Suppressor macrophage treated with lipopolysaccharide for 1 hour (primary cell): ENCODE data around the gene LRMDA.

Experiments used
- DNase-seq, 3 donors: peaks; one replicate each; pipeline ENCODE4 v3.0.0-alpha.2; 2020 to 2022

The LRMDA gene

DNA sequence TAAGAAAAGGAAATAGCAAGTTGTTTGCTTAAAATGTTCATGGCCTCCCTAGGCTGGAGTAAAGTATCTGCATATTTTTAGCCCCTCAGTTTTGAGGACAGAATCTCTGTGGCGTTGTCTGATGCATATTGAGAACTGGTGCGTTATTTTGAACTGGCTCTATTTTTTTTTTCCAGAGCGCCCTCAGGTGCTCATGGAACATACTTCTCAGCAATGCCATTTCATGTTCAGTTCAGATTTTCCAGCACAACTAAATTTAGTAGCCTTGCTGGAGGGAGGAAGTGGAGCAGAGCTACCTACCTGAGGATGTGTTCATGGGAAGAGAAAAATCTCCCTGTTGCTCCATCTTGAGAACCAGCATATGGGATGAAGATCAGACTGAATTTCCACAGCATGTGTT lies 870.5 kb downstream of the LRMDA start:
- no peak for DNase-seq

DNA sequence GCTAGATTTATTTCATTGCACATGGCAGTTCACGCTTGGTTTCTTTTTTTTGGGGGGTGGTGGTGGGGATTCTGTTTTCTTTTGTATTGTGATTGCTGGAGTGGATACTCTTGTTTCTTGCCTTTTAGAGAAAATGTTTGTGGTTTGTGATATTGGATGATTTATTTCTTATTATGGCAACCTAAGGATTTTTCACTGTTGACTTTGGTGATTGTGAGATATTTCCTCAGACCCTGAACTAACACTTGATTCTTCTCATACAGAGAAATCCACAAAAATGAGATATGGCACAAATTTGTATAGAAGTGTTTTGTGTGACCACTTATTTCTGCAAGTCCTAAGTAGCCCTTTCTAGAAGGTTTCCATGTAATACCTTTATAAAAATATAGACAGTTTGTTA lies 871.1 kb downstream of the LRMDA start:
- DNase-seq = no peak

DNA sequence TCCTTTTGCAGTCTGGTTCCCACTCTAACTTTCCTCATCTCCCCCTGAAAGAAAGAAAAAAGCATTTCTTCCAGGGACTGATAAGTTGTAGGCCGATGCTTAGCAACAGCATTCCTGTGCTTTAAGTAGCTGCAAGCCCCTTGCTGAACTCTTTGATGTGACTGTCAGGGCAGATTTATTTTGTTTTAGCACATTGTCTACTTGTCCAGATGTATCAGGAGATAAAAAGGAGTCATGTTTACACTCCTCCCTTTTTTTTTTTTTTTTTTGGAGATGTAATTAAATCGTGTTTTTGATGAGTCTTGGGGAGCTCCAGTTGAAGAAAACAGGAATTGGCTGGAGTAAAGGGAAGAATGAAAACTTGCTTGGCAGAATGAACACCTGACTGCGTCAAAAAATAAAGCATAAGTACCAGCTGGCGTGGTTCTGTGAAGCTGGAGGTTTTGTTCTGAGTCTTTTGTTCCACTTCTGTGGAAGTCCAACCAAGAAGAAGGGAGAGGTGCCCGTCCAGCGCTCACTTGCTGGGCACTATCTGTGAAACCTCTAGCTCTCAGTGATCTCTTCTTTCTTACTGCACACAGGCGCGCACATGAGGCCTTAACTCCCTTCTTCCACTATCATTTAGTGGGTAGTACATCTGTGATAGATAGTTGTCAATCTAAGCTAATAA lies 871.7 kb downstream of the LRMDA start:
- DNase-seq = no peak

DNA sequence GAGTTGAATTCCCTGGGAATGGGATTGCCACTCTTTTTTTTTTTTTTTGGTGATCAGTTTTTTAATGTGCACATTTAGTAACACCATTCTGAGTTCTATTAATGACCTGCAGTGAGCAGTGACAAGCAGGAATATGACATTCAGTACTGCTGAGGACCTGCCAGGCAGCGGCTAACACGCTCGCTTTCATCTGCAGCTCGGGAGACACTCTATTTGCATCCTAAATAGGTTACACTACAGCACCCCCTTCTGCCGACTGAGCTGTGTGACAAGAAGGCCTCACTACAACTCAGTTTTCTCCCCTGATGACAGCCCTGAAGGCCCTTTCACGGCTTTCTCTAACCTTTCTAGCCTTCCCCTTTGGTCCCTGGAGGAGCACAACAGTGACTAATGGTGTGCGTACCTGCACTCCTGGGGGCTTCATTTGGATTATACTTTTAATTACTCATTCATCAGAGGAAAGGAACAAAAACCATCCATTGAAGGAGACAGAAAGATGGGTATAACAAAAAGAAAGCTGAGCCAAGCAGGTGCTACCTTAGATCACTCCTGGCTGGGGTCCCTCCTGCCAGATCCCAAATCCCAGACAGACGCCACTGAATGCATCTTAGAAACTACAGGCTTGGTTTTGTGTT lies 872.4 kb downstream of the LRMDA start:
- peak; percentile 62 to 73 (median 70) for DNase-seq

DNA sequence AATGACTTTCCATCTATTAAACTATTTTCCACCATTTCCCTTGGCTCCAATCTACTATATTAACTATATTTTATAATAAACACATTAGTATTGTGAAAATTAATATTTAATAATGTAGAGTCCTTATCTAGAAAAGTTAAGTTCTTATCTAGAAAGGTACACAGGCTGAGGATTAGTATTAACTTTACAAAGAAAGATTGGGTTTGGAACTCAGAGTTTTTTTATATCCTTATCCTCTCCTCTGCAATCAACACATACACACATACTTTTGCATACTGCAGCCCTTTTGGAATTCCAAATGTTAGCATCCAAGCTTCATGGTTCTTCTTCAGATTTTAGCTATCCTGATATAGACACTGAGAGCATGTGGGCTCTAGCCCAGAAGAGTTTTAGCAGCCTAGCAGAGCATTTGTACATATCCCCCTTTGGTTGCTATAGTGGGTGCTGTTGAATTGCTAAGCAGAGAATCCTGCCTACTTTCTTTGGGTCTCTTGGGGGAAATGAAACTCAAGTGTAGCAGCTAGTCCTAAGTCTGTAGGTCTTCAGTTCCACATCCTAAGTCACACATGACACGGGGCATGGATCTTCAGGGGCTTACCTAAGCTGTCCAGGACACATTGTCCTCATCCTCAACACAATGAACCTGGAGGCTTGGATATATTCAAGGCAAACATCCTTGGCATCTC lies 874.6 kb downstream of the LRMDA start:
- peak in 2 of 3 donors; percentile 42 to 51 for DNase-seq

DNA sequence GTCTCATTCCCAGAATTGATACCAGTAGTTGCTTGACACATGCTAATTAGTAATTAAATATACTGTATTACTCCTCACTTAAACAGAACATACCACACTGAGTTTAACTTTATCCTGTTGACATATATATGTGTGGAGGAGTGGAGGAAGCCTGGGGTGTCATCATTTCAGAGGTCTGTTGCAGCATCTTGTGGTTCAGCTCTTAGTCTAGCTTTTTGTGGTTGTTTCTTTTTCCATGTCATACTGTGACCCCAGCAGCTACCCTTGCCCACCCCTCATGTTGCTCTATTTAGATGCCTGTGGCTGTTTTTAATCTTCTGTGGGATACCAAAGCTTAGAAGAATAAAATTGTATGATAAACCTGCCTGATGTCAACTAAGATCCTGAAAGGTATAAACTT lies 875.4 kb downstream of the LRMDA start:
- peak; percentile 67 to 78 (median 76) for DNase-seq

DNA sequence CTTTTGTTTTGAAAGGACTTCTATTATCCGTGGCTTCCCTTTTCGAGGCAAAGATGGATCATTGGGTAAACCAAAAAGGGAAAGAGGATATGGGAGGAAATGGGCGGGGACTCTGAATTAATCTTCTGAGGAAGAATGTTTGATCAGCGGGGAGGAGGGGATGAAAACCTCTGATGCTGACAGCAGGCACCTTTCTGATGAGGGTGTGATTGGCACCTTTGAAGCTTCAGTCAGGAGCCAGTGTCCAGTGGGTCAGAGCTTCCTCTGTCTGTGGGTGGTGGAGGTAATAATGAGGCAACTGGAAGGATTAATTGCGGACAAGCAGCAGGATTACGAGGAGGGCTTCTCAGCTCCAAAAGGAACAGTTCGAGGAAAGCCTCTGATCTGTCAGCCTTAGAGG lies 877.6 kb downstream of the LRMDA start:
- peak; percentile 56 to 63 (median 58) for DNase-seq

DNA sequence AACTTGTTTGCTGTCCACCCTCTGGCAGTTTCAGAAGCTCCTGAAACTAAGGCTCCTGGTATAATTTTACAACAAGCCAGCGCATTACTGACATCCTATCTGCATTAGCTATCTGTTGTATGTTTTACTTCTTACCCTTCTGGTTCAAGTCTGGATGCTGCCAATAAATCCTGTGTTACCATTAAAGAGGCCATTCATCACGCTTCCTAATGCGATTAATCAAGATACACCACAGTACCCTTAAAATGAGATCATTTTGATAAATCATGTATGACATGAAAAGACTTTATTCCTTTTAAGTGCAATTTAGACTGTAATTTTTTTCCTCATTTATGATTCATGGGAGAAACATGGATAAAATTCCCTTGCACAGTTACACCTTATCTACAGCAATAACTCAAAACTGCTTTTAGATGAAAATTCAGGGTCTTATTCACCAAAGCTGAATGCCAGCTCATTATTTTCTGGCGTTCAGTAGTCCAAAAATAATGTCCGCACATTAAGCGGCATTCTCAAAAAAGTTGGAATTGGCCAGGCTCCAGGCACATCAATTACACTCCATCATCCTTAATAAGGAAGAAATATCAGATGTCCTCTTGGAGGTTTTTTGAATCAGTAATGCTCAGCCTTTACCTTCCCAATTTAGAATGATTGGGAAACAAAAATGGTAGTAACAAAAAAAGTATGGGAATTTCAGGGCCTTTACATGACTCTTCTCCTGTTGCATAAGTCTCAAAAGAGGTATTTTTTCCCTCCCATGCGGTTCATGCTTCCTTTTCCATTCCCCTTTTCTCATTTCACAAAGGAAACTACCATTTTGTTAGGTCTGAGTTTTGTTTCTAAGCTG lies 878.5 kb downstream of the LRMDA start:
- DNase-seq = peak; percentile 36 to 59 (median 42)

DNA sequence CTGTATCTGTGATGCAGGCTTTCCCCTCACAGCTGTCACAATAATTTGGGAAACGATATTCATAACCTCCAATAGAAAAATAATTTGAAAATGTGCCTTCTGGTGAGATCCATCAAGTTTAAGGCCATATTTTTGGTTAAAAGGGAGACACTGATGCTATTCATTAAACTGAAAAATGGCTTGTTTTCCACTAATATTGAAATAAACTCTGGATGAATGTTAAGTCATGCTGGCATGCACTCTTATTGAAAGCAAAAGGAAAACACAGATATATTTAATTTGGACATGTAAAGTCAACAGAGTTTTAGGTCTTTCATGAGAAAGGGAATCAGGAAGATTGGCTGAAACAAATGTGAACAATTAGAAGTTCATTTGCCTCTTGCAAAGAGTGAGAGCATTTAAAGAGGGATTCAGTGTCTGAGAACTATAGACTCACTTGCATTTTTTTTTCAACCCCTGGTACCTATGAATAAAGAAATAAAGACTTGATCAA lies 879.2 kb downstream of the LRMDA start:
- DNase-seq = no peak

DNA sequence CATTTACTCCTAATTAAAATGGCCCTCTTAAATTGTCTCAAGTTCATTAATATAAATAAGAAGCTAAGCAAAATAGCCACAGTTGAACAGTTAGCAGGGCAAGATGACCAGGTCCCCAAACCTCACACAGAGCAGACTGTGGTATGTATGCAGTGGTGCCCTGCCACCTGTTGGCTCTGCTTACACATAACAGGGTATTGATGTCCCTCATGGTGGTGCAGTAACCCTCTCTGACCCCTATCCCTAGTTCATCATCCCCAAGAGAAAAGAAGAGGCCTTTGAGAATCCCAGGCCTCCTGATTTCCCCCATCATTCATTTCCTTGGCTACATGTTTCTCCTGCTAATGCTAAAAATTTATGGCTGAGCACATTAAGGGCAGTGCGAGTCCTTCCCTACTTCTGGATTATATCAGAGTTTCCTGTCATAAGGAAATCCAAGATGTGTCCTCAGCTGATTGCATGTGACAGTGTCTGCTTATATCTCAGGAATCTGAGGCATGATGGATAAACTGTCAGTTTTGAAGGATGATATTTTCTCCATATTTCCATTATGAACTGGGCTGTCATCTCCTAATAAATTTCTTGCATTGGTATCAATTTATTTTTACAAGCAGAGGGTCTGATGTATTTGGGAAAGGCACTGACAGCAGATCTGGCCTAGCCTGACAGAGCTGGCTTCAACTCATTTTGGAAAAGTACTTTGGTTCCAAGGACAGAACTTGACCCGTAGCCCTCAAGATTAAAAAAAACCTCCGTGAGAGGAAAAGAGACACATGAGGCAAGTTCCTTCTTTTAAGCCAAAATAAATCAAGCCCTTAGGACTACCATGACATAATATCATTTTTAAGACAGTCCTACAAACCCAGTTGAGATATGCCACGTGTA lies 880.6 kb downstream of the LRMDA start:
- peak; percentile 68 to 74 (median 74) for DNase-seq

DNA sequence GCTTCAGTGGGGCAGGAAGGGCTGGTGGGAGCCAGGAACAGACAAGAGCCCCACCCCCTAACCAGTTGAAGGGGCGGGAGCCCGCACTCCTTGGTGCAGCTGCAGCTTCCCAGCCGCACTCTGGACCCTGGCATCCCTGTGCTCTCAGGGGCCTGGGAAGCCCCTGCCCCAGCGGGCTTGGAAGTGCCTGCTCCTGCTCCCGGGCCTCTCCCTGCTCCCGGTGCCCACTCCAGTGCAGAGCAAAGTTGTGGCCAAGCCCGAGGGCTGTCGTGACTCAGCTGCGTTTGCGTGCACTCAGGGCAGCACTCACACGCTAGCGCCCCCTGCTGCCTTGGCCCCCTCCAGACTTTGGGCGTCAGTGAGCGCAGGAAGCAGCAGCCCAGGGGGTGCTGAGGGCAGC lies 883.8 kb downstream of the LRMDA start:
- DNase-seq = no peak

DNA sequence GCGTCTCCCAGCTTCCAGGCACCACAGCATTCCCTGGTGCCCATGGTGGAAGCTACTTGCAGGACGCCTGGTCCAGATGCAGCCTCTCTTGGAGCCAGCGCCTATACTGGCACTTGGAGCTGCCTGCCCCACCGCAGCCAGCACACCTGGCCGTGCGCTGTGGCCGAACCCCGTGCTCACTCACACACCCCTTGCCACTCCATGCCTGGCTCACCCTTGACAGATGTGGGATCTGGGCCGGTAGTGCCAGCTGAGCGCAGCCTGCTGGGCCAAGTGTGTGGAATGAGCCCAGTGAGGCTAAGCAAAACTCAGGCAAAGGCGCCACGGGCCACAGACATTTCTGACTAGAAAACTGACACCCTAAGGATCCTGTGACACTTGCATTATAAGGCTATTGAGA lies 884.8 kb downstream of the LRMDA start:
- DNase-seq = no peak

DNA sequence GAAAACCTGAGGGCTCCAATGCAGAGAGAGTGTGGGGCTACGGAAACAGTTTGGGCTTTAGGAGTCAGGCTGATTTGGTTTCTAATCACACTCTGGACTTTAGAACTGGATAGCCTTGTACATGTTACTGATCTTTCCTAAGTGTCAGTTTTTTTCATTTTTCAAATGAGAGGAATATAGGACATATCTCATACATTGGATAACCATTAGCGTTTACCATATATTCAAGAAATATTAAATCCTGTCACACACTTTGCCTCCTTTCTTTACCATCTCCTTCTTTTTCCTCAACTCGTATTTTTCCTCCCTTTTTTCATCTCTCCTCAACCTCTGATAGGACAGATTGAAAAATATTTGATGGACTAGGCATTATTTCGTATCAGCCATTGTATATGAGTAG lies 885.7 kb downstream of the LRMDA start:
- no peak for DNase-seq

DNA sequence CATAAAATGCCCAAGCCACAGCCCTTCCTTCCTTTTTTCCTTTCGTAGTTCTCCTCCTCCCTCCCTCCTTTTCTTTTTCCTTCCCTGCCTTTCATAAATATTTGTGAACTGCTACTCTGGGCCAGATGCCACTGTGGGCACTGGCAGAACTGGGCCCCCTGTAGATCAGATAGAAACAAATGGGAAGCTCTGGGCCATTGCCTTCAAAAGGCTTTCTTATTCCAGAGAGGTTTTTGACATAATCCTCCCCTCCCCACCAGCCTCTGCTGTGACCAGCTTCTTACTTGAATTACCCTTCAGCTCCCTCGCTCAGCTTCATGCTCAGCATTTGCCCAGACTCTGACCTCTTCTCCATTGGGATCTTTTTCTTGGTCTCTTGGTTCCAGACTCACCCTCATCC lies 886.8 kb downstream of the LRMDA start:
- DNase-seq = no peak

DNA sequence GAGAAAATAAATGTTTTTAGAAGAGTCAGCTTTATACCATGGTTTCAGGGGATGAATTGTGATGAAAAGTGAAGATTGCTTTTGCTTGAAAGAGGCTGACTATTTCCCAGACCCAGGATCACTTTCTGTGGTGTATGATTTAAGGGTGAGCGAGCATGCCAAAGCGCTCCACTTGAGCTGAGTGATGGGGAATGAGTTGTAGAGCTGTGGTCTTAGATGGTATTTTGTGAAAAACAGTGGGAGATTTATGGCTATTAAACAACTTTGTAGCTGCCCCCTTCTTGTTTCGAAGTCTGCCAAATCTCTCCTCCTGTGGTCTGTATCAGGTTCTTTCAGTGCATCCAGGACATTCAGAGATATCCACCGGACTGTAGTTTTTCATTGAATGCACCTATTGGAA lies 888.2 kb downstream of the LRMDA start:
- no peak for DNase-seq

DNA sequence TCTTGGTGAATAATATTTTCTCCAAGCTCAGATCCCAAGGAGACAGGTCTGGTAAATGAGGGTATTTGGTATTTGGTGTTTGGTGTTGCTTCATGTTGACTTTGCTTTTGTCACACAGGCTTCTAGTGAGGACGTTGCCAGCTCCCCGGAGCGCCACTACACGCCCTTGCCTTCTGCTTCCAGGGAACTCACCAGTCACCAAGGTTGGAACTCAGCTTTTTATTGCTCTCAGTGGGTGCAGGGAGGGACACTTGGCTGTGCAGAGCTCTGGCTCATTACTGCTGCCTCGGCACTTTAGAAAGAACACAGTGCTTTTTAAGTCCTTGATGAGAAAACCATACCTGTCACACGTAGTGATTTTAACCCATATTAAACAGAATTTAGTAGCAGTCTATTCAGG lies 892.9 kb downstream of the LRMDA start:
- DNase-seq = no peak

DNA sequence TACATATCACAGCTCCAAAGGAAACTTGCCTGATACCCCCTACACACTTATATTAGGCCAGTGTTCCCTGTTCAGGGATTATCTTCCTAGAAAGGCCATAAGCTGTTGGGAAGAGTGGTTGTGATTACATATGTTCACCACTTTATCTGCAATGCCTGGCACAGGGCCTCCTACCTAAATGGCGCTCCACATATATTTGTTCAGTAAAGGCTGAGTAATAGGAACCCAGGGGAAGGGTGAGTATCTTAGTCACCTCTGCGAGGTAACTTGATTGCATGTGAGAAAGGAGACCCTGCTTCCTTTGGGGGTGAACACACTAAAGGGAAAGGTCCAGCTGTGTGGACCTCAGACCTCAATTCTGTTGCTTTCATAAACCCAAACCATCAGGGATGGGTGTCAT lies 896.0 kb downstream of the LRMDA start:
- no peak for DNase-seq

DNA sequence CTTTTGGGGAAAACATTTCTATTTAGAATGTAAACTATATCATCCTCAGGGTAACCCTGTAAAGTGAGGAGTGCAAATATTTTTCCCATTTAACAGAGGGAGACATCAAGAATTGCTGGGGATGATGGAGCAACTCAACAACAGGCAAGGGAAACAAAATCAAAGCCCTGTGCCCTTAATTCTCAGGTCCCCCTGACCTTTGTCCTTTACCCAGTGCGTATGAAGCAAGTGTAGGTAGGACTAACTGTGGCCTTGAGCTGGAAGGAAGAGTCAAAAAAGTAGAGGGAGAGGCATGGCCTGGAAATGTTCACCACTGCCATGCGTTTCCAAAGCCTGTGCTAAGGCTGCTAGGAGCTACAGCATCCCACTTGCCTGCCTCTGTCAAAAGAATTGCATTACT lies 896.9 kb downstream of the LRMDA start:
- DNase-seq = no peak

DNA sequence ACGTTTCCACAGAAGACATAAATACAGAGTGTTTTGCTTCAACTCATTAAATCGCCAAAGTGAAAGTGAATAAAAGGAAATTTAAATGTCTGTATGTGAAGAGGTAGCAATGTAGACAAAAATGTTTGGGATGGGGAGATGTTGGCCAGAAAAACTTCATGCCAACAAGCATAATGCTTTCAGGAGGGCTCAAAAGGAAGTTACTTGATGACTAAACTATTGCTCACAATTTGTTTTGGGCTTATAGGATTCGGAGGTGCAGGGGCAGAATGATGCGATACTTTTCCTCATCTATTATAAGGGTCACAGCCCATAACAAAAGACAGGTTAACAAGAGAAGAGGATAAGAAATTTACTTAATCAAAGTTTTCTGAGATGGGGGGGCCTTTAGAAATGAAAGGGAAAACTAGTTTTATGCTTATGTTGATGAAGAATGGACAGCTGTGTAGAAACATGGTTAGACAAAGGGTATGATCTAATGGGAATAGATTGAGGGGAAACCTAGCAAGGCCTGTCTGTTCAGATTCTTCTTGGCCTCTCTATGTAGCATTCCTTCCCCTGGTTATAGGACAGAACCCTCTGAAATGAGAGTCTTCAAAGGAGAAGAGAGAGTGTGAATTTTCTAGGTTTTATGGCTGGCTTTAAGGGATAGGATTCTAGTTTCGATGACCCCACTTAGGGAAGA lies 898.6 kb downstream of the LRMDA start:
- DNase-seq = peak in 2 of 3 donors; percentile 33 to 45

DNA sequence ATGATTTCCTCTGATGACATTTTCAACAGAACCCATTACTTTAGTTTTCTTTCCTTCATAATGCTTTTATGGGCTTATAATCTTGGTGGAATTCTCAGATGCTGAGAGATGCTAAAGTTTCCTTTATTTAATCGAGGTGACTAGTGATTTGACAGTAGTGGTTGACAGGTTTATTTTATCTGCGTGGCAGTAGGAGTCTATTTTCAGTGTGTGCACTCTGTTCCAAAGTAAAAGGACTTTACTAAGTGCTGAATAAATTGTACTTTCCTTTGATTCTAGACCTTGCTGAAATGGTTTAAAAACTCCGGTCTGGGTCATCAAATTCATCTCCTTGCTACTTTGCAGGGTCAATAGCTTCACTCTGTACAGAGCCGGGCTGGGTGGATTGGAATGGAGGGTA lies 900.3 kb downstream of the LRMDA start:
- no peak for DNase-seq

DNA sequence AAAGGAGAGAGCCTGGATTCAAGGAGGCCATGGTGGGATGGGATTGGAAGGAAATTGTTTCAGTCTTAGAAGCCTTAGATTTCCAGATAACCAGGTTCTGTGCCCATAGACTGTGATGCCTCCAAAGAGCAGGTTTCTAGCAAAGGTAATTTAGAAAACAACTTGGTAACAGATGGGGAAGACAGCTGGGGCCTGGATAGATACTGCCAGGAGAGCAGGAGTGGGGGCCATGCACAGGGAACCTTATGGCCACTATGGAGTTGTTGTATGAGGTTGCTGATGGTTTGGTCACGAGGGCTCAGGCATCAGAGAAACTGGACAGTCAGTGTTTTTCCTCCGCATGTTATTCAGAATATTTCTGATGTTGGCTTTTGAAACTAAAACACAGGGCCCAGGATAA lies 901.9 kb downstream of the LRMDA start:
- no peak for DNase-seq

DNA sequence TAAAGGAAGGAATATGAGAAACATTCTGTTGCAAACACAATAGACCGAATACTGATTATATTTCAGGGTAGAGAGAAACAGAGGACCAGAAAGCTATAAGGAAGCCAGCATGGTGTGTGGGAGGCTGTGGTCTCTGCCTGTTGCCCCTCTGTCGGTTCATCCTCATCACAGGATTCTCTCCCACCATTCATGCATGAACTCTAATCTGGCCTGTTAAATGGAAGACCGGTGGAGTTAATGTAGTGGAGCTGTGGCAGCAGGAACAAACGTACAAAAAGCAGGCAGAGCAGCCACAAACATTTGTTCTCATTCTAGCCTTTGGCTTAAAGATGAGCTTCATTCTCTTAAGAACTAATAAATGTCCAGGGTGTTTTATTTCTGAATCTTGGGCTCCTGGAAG lies 902.4 kb downstream of the LRMDA start:
- no peak for DNase-seq
